Gastroesophageal sphincter (tissue), 4 donors: ENCODE results near the gene LDB3. TPM values are rescaled to one million over a fixed set of nuclear protein-coding genes. Genes with fewer than 3 reads are reported as not detected.

Experiments used
- ATAC-seq: fragments of 150-250 bp; one replicate; pipeline ENCODE4 v1.9.1; 2016; ENCODE audit warnings: mild to moderate bottlenecking, moderate library complexity
- H3K27ac ChIP-seq, 4 donors: fragments of 200-600 bp; sonication (generic) in 3 of 4; 1 replicate in 3 of 4; 2 replicates in 1 of 4; pipeline ENCODE4 v1.5.1; 2016 to 2019
- H3K27me3 ChIP-seq: fragments of 200-600 bp; sonication (generic); one replicate; pipeline ENCODE4 v1.5.1; 2019
- H3K36me3 ChIP-seq, 2 donors: fragments of 200-600 bp; sonication (generic); one replicate each; pipeline ENCODE4 v1.5.1; 2019; ENCODE audit warnings: control low read depth in 1 of 2
- H3K4me1 ChIP-seq, 3 donors: fragments of 200-600 bp; sonication (generic); 1 replicate in 2 of 3; 2 replicates in 1 of 3; pipeline ENCODE4 v1.5.1; 2016 to 2019; ENCODE audit warnings: control low read depth in 2 of 3
- H3K4me3 ChIP-seq, 2 donors: fragments of 200-600 bp; sonication (generic); one replicate each; pipeline ENCODE4 v1.5.1; 2019; ENCODE audit warnings: mild to moderate bottlenecking in 1 of 2, moderate library complexity in 1 of 2
- H3K9me3 ChIP-seq, 3 donors: fragments of 200-600 bp; sonication (generic); one replicate each; pipeline ENCODE4 v1.5.1; 2017 to 2019; ENCODE audit warnings: control low read depth in 2 of 3
- EP300 ChIP-seq: sonication (generic); formaldehyde crosslinking; IDR thresholded peaks from one replicate; pipeline ENCODE4 v1.6.1; 2017; ENCODE audit warnings: antibody characterized with exemption, mild to moderate bottlenecking
- POLR2A ChIP-seq, 2 donors: fragments of 450-650 bp; IDR thresholded peaks; one replicate each; pipeline ENCODE4 v1.6.1; 2017; ENCODE audit warnings: antibody characterized with exemption in 2 of 2, mild to moderate bottlenecking in 2 of 2, moderate library complexity in 1 of 2
- POLR2AphosphoS5 ChIP-seq: sonication (generic); formaldehyde crosslinking; IDR thresholded peaks from one replicate; pipeline ENCODE4 v1.6.1; 2017; ENCODE audit warnings: antibody characterized with exemption
- WGBS, 2 donors: methylation state at CpG; one replicate each; pipeline ENCODE4 v1.1.5; 2018; ENCODE audit warnings: low coverage in 1 of 2; 5-methylcytosine and 5-hydroxymethylcytosine counted together
- total RNA-seq, 4 donors: library from RNA; depleted of rRNA; stranded (reverse); fragments of >200 nt; gene quantifications; one replicate each; pipeline ENCODE4 v1.1.0, GENCODE V29; 2016
- TF ChIP-seq, protein P1 (sequence below), 4 experiments: fragments of 200-600 bp in 2 of 4; fragments of 450-650 bp in 2 of 4; sonication (generic) in 1 of 4; IDR thresholded peaks; one replicate each; pipeline ENCODE4 v1.5.1; 2017 to 2019; ENCODE audit warnings: antibody characterized with exemption in 4 of 4, mild to moderate bottlenecking in 2 of 4, moderate library complexity in 2 of 4

Gene LDB3
- total RNA-seq, 4 donors from 2014 or later: 12.9 to 45.8 (median 18.6) TPM

DNA sequence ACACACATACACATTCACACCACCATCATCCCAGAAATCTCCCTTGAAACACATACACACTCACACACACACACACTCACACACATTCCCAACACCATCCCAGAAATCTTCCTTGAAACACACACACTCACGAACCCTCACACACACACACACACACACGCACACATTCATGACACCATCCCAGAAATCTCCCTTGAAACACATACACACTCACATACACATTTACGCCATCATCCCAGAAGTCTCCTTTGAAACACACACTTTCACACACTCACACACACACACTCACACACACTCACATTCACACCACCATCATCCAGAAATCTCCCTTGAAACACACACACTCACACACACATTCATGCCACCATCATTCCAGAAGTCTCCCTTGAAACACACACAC lies 14.3 kb upstream of the LDB3 start:
- WGBS, 2 donors: 89 to 93% methylated on average over 3 of the region's 3 CpGs
- Histone ChIP-seq H3K4me3 (no peak overlapping the region), H3K9me3 (no peaks in the 10 kb centered on the region), H3K27ac (no peak overlapping the region), H3K4me1 (peaks cover 0 to 14% (median 8%) of the 10 kb centered on the region in 3 donors), H3K36me3 (no peaks in the 10 kb centered on the region), H3K27me3 (no peaks in the 10 kb centered on the region)
- no peak for ATAC-seq
- TF ChIP-seq POLR2A (IDR thresholded peaks at IDR 0.05) (no peak), EP300 (no peak), POLR2AphosphoS5 (no peak)
- TF ChIP-seq, protein P1, sequence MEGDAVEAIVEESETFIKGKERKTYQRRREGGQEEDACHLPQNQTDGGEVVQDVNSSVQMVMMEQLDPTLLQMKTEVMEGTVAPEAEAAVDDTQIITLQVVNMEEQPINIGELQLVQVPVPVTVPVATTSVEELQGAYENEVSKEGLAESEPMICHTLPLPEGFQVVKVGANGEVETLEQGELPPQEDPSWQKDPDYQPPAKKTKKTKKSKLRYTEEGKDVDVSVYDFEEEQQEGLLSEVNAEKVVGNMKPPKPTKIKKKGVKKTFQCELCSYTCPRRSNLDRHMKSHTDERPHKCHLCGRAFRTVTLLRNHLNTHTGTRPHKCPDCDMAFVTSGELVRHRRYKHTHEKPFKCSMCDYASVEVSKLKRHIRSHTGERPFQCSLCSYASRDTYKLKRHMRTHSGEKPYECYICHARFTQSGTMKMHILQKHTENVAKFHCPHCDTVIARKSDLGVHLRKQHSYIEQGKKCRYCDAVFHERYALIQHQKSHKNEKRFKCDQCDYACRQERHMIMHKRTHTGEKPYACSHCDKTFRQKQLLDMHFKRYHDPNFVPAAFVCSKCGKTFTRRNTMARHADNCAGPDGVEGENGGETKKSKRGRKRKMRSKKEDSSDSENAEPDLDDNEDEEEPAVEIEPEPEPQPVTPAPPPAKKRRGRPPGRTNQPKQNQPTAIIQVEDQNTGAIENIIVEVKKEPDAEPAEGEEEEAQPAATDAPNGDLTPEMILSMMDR (IDR thresholded peaks at IDR 0.05): no peak

DNA sequence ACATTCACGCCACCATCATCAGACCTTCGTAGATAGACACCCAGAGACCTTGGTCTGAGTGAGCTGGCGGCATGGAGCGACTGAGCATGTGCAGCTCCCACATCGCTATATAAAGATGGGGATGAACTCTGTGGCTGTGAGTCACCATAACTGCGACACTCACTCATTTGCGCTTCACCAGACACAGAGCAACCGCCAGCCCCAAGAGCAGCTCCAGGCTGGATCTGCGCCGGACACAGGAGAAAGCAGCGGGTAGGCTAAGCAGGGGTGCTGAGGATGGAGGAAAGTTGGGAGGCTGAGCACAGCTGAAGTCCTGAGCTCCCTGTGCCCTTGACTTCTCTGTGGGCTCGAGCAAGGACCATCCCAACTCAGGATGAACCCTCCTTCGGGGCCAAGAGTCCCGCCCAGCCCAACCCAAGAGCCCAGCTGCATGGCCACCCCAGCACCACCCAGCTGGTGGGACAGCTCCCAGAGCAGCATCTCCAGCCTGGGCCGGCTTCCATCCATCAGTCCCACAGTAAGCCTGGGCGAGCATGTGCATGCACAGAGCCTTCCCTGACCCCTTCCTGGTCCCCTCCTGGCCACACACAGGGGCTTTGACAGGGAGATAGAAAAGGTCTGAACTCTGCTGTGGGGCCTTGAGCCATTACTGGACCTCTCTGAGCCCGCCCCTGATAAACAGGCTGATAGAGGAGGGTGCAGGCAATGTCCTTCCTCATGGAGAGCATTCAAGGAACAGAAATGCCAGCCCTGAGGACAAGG lies 13.7 kb upstream of the LDB3 start, which contains the start of gene OPN4:
Gene OPN4 (plus strand): TSS at position 137 of the 762 bp plus-strand sequence. CDS start 237 bp downstream, at position 374.
- H3K27me3 ChIP-seq: no peaks in the 10 kb centered on the region
- no peak for ATAC-seq
- H3K27ac ChIP-seq: no peak within 1 kb of the TSS
- no peaks in the 10 kb centered on the region for H3K36me3 ChIP-seq
- TF ChIP-seq POLR2AphosphoS5 (no peak), EP300 (no peak), POLR2A (IDR thresholded peaks at IDR 0.05) (no peak)
- TF ChIP-seq, protein P1 (IDR thresholded peaks at IDR 0.05): no peak
- no peak within 1 kb of the TSS for H3K4me3 ChIP-seq
- WGBS, 2 donors: 100% methylated on average over 1 of the region's 17 CpGs; no CpG with 5 or more reads in 1 of the 2 donors
- peaks cover 0 to 8% (median 2%) of the 10 kb centered on the region in 3 donors for H3K4me1 ChIP-seq
- no peaks in the 10 kb centered on the region for H3K9me3 ChIP-seq

DNA sequence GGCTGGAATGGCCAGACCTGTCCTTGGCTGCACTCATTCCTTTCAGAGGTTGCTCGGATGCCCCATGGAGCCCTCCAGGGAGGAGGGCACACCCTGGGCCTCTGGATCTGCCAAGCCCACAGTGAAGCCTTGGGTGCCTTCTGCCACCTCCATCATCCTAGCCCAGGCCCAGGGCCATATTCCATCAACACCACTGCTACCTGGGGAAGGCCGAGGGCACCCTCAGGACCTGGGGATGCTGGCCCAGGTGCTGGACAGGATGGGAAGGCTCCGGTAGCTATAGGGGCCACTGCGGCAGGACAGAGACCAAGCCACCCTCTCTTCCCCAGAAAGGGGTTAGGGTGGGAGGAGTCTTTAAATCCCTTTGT lies 13.2 kb upstream of the LDB3 start:
- Histone ChIP-seq H3K4me3 (no peak overlapping the region), H3K4me1 (peaks cover 0 to 2% (median 0%) of the 10 kb centered on the region in 3 donors), H3K36me3 (no peaks in the 10 kb centered on the region), H3K9me3 (no peaks in the 10 kb centered on the region), H3K27ac (no peak overlapping the region), H3K27me3 (no peaks in the 10 kb centered on the region)
- ATAC-seq: no peak
- WGBS, 2 donors: 100% methylated on average over 3 of the region's 4 CpGs; no CpG with 5 or more reads in 1 of the 2 donors
- TF ChIP-seq EP300: no peak
- TF ChIP-seq, protein P1 (IDR thresholded peaks at IDR 0.05): no peak
- TF ChIP-seq POLR2A (IDR thresholded peaks at IDR 0.05): no peak
- no peak for TF ChIP-seq POLR2AphosphoS5

DNA sequence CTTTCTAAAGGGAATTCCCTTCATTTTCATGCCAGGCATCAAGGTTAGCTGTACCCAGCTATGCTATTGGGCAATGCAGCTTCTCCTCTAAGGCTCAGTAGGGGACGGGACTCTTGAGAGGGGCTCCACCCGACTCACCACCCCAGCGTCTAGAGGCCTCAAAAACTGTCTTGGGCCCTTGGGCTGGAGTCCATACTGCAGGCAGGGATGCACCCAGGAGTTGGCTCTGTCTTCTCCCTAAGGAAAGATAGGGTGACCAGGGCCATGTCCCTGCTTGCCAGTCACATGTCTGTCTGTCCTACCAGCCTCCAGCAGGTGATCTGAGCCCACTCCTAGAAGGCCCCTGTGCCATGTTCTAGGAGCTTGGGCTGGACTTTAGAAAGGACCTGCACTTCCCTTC lies 12.7 kb upstream of the LDB3 start:
- Histone ChIP-seq H3K27me3 (no peaks in the 10 kb centered on the region), H3K36me3 (no peaks in the 10 kb centered on the region), H3K27ac (no peak overlapping the region), H3K4me1 (no peaks in the 10 kb centered on the region), H3K9me3 (no peaks in the 10 kb centered on the region), H3K4me3 (no peak overlapping the region)
- WGBS, 2 donors: 100% methylated on average over 1 of the region's 3 CpGs
- no peak for ATAC-seq
- TF ChIP-seq POLR2A (IDR thresholded peaks at IDR 0.05) (no peak), POLR2AphosphoS5 (no peak), EP300 (no peak)
- TF ChIP-seq, protein P1 (IDR thresholded peaks at IDR 0.05): no peak

DNA sequence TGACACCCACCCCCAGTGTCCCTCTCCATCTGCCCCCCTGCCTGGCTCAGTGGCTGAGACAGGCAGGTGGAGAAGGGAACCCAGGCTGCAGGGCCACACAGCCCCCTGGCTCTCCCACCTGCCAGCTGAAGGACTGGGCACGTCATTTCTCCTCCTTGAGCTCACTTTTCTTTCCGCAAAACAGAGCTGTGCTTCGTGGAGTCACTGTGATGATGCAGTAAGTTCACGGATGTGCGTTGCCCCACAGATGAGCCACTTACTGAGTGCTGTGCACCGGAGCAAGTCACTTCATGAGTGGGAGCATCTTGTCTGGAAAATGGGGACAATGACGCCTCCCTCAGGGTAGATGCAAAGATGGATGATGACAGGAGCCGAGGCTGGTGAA lies 11.3 kb upstream of the LDB3 start:
- WGBS, 2 donors: 90 to 100% methylated on average over 1 to 6 of the region's 8 CpGs
- H3K9me3 ChIP-seq: no peaks in the 10 kb centered on the region

More for the DNA sequence above, 11.3 kb upstream of the LDB3 start:
- Histone ChIP-seq H3K36me3 (no peaks in the 10 kb centered on the region), H3K27me3 (no peaks in the 10 kb centered on the region), H3K27ac (no peak overlapping the region), H3K4me1 (peaks cover 0 to 10% (median 0%) of the 10 kb centered on the region in 3 donors), H3K4me3 (no peak overlapping the region)
- no peak for ATAC-seq
- TF ChIP-seq EP300 (no peak), POLR2A (IDR thresholded peaks at IDR 0.05) (no peak), POLR2AphosphoS5 (no peak)
- TF ChIP-seq, protein P1 (IDR thresholded peaks at IDR 0.05): no peak
